ENCODE results near the gene SDHAF3.

- TF ChIP-seq CTCF (IDR thresholded peaks at IDR 0.05) (no peak), POLR2A (IDR thresholded peaks at IDR 0.05) (no peak)
These were observed 101.7 kb downstream of the SDHAF3 start for GRCh38 chr7:97219237-97219636.

Measured in thyroid gland (tissue), 4 donors.